Heart left ventricle (tissue), 16 donors: ENCODE data around the gene SCRN2. TPM values are rescaled to one million over a fixed set of nuclear protein-coding genes. Genes with fewer than 3 reads are reported as not detected.

Source experiments
- ATAC-seq, 4 donors: fragments of 200-7000 bp; cut with Tn5 transposase; one replicate each; pipeline ENCODE4 v1.9.1; 2020 to 2022; ENCODE audit warnings: moderate library complexity in 4 of 4, mild to moderate bottlenecking in 3 of 4, moderate number of reproducible peaks in 1 of 4
- DNase-seq, 5 donors: peaks; one replicate each; pipeline ENCODE4 v3.0.0-alpha.2; 2020
- H3K27ac ChIP-seq, 12 donors: fragments of 200-600 bp; sonication (generic) in 4 of 12; one replicate each; pipeline versions ENCODE4 v1.5.0 to v1.8.0; 2016 to 2022; ENCODE audit warnings: mild to moderate bottlenecking in 2 of 12
- H3K27me3 ChIP-seq, 9 donors: fragments of 200-600 bp; sonication (generic) in 2 of 9; one replicate each; pipeline versions ENCODE4 v1.5.1 to v1.8.0; 2016 to 2022; ENCODE audit warnings: mild to moderate bottlenecking in 3 of 9
- H3K36me3 ChIP-seq, 9 donors: fragments of 200-600 bp; sonication (generic) in 2 of 9; one replicate each; pipeline versions ENCODE4 v1.5.0 to v1.8.0; 2018 to 2022; ENCODE audit warnings: mild to moderate bottlenecking in 2 of 9
- H3K4me1 ChIP-seq, 12 donors: fragments of 200-600 bp; sonication (generic) in 4 of 12; one replicate each; pipeline versions ENCODE4 v1.5.0 to v1.8.0; 2016 to 2022; ENCODE audit warnings: mild to moderate bottlenecking in 3 of 12
- H3K4me3 ChIP-seq, 12 donors: fragments of 200-600 bp; sonication (generic) in 4 of 12; one replicate each; pipeline versions ENCODE4 v1.5.0 to v1.8.0; 2017 to 2022; ENCODE audit warnings: mild to moderate bottlenecking in 9 of 12, moderate library complexity in 4 of 12
- H3K9me3 ChIP-seq, 12 donors: fragments of 200-600 bp; sonication (generic) in 4 of 12; one replicate each; pipeline versions ENCODE4 v1.5.0 to v1.8.0; 2016 to 2022; ENCODE audit warnings: mild to moderate bottlenecking in 1 of 12
- POLR2A ChIP-seq, 2 donors: fragments of 450-650 bp; IDR thresholded peaks; one replicate each; pipeline ENCODE4 v1.6.1; 2017; ENCODE audit warnings: antibody characterized with exemption in 2 of 2, mild to moderate bottlenecking in 2 of 2, moderate library complexity in 2 of 2
- WGBS, 4 donors: extraction: QIAGEN DNeasy Blood & Tissue Kit in 2 of 4; methylation state at CpG; one replicate each; pipeline versions ENCODE4 v1.1.5 to v1.1.7; 2013 to 2018; 5-methylcytosine and 5-hydroxymethylcytosine counted together
- intact Hi-C, 10 donors: fragments of 100-400 bp; cut with DNase I; formaldehyde crosslinking; loops; one replicate each; pipeline versions ENCODE4 v1.11.1 to v1.14.2; 2022
- polyA plus RNA-seq, 2 donors: library from polyadenylated mRNA; stranded (reverse); fragments of 200-250 nt; gene quantifications; one replicate each; pipeline ENCODE4 v1.2.3, GENCODE V29; 2013
- total RNA-seq, 9 donors: library from RNA; depleted of rRNA in 2 of 9; stranded (reverse); fragments of >200 nt in 2 of 9; fragmentation: NEBNext Ultra II Directional in 3 of 9; extraction: Animal tissue kit (Norgen Biotek cat#: 25700) in 3 of 9; gene quantifications; one replicate each; pipeline versions ENCODE4 v1.1.0 to v1.2.4, GENCODE V29; 2016 to 2023
- TF ChIP-seq, protein P1 (sequence below), 12 donors: fragments of 200-600 bp; sonication (generic) in 4 of 12; IDR thresholded peaks; one replicate each; pipeline versions ENCODE4 v1.5.0 to v1.8.0; 2018 to 2022; ENCODE audit warnings: antibody characterized with exemption in 12 of 12, mild to moderate bottlenecking in 5 of 12
- donor health status: ischemic (EF 13 %, LVEDD 7.1; RV severe dilation, severe dysfunction).
- donor health status: healthy with polysubstance abuse.
- donor health status: DM: no; HTN: yes; CAD: no.
- donor health status: DM: no; HTN: no; CAD: no.
- donor health status: ischemic (EF 25% LVEDD 6.9; RV normal size, moderate dysfunction).
- donor health status: ischemic (EF 25% LVEDD 5.7; RV mildly dilated, moderate dysfunction).
- donor health status: healthy.
- donor health status: DM: yes; HTN: yes; CAD: no.
- donor health status: ischemic (EF 35%, LVEDD 5.7; RV mildly dilated, moderate dysfunction).
- donor health status: nonischemic (EF 11% LVEDD 7.7; RV severe dilation, severe dysfunction).
- donor health status: DM: yes; HTN: yes; CAD: no.
- donor health status: PGD.
- donor health status: ischemic (EF 29% LVEDD 5.4; RV normal size, mild dysfunction).
- donor health status: nonischemic (EF 23%, LVEDD 6.1; RV moderate dilation, normal function).

The SCRN2 gene
- total and polyA plus RNA-seq, 11 donors: 17.5 to 58.5 (median 33.9) TPM

DNA sequence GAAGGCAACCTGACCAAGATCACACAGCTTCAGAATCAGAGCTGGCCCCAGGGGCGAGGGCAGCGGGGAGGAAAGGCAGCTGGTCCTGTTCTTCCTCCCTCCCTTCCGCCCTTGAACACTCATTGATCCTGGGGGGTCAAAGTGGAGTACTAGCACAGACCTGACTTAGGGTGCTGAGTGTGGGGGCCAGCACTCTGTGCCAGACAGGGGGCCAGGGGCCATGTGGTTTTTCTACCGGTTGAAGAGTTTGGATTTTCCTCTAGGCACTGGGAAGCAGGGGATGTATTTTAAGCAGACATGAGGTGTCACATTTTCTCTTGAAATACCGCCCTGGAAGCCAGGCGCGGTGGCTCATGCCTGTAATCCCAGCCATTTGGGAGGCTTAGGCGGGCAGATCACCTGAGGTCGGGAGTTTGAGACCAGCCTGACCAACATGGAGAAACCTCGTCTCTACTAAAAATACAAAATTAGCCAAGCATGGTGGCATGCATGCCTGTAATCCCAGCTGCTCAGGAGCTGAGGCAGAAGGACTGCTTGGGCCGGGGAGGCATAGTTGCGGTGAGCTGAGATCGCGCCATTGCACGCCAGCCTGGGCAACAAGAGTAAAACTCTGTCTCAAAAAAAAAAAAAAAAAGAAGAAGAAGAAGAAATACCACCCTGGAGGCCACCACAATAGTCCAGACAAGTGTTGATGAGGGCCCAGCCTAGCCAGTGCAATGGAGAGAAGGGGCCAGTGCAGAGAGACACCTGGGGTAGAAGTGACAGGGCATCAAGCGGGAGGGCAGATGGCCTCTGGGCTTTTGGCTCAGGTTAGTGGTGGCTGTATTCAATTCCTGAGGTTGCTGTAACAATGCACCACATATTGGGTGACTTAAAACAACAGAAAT, 34.8 kb downstream of the SCRN2 start:
- Histone ChIP-seq H3K27me3 (no peaks in the 10 kb centered on the region), H3K9me3 (no peaks in the 10 kb centered on the region), H3K4me1 (peaks cover 0 to 10% (median 2%) of the 10 kb centered on the region in 12 donors), H3K4me3 (no peak overlapping the region), H3K27ac (peak overlapping the region in 2 of 12 donors; percentile 17 to 53), H3K36me3 (peaks cover 0 to 48% (median 24%) of the 10 kb centered on the region in 9 donors)
- peak in 1 of 4 donors; percentile 3 for ATAC-seq
- intact Hi-C loops: loop anchor here in 3 of 10 donors (10.0 kb wide), 2 partner anchors 141 to 581 kb away; no protein-coding TSS in a partner anchor
- WGBS, 4 donors: 72 to 79% (median 74%) methylated on average over 16 of the region's 16 CpGs
- no peak for TF ChIP-seq POLR2A (IDR thresholded peaks at IDR 0.05)
- TF ChIP-seq, protein P1, sequence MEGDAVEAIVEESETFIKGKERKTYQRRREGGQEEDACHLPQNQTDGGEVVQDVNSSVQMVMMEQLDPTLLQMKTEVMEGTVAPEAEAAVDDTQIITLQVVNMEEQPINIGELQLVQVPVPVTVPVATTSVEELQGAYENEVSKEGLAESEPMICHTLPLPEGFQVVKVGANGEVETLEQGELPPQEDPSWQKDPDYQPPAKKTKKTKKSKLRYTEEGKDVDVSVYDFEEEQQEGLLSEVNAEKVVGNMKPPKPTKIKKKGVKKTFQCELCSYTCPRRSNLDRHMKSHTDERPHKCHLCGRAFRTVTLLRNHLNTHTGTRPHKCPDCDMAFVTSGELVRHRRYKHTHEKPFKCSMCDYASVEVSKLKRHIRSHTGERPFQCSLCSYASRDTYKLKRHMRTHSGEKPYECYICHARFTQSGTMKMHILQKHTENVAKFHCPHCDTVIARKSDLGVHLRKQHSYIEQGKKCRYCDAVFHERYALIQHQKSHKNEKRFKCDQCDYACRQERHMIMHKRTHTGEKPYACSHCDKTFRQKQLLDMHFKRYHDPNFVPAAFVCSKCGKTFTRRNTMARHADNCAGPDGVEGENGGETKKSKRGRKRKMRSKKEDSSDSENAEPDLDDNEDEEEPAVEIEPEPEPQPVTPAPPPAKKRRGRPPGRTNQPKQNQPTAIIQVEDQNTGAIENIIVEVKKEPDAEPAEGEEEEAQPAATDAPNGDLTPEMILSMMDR (IDR thresholded peaks at IDR 0.05): no peak
- DNase-seq: no peak

DNA sequence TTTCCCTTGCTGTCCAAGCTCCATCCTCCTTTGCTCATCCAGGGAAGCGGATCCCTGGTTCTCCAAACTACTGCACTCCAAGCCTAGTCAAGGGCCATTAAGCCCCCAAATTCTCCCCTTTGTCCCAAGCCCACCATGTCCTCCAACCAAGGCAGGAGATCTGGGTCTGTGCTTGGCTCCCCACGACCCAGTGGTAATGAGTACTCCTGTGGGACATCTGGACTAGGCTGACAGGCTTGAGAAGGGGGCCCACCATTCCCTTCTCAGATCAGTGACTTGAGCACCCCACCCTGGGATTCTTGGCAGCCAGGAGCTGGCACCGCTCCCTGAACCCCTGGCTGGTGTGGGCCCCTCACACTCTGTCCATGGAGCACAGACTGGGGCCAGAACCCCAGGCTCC, 36.6 kb downstream of the SCRN2 start:
- intact Hi-C loops: loop anchor here in 7 of 10 donors (5.0 to 10.0 kb wide), 4 partner anchors 107 to 580 kb away; no protein-coding TSS in a partner anchor

DNA sequence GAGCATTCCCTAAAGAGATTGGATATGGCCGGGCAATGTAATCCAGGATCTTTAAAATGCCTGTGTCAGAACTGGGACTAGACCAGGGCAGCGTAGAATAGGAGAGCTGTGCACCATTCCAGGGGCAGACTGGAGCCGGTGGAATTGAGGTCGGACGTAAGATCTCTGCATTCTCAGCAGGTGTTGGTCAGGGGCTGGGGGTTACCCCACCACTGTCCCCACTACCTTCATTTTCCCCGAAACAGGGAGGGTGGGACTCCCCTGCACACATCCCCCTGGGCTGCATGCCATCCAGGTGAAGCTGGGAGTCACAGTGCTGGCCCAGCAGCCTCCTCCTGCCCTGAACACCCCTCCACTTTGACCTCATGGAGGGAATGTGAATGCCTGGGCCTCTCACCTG, 37.3 kb downstream of the SCRN2 start:
- Histone ChIP-seq H3K36me3 (peaks cover 0 to 24% (median 8%) of the 10 kb centered on the region in 9 donors), H3K4me3 (no peak overlapping the region), H3K27me3 (no peaks in the 10 kb centered on the region), H3K27ac (no peak overlapping the region), H3K9me3 (no peaks in the 10 kb centered on the region), H3K4me1 (peaks cover 0 to 10% (median 0%) of the 10 kb centered on the region in 12 donors)
- ATAC-seq (no peak), DNase-seq (no peak)
- WGBS, 4 donors: 73 to 80% (median 77%) methylated on average over 5 to 6 of the region's 6 CpGs
- no peak for TF ChIP-seq POLR2A (IDR thresholded peaks at IDR 0.05)
- TF ChIP-seq, protein P1 (IDR thresholded peaks at IDR 0.05): no peak
- intact Hi-C loops: loop anchor here in 7 of 10 donors (2.0 to 10.0 kb wide), 5 partner anchors 106 to 579 kb away; no protein-coding TSS in a partner anchor

More for the DNA sequence above, 36.6 kb downstream of the SCRN2 start:
- DNase-seq (no peak), ATAC-seq (no peak)
- 68 to 100% (median 78%) methylated on average over 2 to 3 of the region's 3 CpGs for WGBS, 4 donors
- peaks cover 0 to 31% (median 15%) of the 10 kb centered on the region in 9 donors for H3K36me3 ChIP-seq
- TF ChIP-seq, protein P1 (IDR thresholded peaks at IDR 0.05): no peak
- TF ChIP-seq POLR2A (IDR thresholded peaks at IDR 0.05): no peak
- H3K27ac ChIP-seq: no peak overlapping the region
- H3K9me3 ChIP-seq: no peaks in the 10 kb centered on the region
- H3K4me3 ChIP-seq: no peak overlapping the region
- no peaks in the 10 kb centered on the region for H3K27me3 ChIP-seq
- H3K4me1 ChIP-seq: peaks cover 0 to 10% (median 0%) of the 10 kb centered on the region in 12 donors

DNA sequence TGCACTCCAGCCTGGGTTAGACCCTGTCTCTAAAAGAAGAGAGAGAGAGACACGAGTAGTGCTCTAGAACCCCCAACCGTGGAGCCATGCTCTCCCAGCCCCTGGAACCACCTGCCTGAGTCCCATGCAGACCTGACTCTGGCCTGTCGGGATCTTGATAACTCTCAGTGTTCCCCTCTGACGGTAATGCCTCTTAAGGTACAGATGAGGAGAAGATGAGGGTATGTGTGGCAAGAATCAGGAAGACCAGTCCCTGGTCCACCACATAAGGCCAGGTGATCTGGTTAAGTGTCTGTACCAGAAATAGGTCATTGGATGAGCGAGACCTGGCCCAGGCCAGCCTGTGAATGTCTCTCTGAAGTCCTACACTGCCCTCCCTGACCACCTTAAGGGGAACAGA, 37.9 kb downstream of the SCRN2 start:
- TF ChIP-seq, protein P1 (IDR thresholded peaks at IDR 0.05): no peak
- no peak for TF ChIP-seq POLR2A (IDR thresholded peaks at IDR 0.05)
- H3K9me3 ChIP-seq: no peaks in the 10 kb centered on the region
- no peak overlapping the region for H3K27ac ChIP-seq
- peaks cover 0 to 10% (median 0%) of the 10 kb centered on the region in 12 donors for H3K4me1 ChIP-seq
- H3K4me3 ChIP-seq: no peak overlapping the region
- H3K36me3 ChIP-seq: peaks cover 0 to 18% (median 3%) of the 10 kb centered on the region in 9 donors
- no peak for DNase-seq
- intact Hi-C loops: loop anchor here in 7 of 10 donors (2.0 to 10.0 kb wide), 5 partner anchors 106 to 578 kb away; no protein-coding TSS in a partner anchor
- ATAC-seq: no peak
- WGBS, 4 donors: 44 to 67% (median 65%) methylated on average over 4 to 5 of the region's 5 CpGs
- peaks cover 0 to 5% (median 0%) of the 10 kb centered on the region in 9 donors for H3K27me3 ChIP-seq
